Stimulated activated CD4-positive, alpha-beta T cell treated with anti-CD3 and anti-CD28 coated beads, TNF-alpha, amount 100 ng/mL, for 24 hours (primary cell): ENCODE measurements around the gene PRXL2B.

Experiments used
- DNase-seq, 3 experiments: peaks; one replicate each; pipeline ENCODE4 v3.0.0-alpha.2; 2020; ENCODE audit warnings: low read depth in 3 of 3

The PRXL2B gene

DNA sequence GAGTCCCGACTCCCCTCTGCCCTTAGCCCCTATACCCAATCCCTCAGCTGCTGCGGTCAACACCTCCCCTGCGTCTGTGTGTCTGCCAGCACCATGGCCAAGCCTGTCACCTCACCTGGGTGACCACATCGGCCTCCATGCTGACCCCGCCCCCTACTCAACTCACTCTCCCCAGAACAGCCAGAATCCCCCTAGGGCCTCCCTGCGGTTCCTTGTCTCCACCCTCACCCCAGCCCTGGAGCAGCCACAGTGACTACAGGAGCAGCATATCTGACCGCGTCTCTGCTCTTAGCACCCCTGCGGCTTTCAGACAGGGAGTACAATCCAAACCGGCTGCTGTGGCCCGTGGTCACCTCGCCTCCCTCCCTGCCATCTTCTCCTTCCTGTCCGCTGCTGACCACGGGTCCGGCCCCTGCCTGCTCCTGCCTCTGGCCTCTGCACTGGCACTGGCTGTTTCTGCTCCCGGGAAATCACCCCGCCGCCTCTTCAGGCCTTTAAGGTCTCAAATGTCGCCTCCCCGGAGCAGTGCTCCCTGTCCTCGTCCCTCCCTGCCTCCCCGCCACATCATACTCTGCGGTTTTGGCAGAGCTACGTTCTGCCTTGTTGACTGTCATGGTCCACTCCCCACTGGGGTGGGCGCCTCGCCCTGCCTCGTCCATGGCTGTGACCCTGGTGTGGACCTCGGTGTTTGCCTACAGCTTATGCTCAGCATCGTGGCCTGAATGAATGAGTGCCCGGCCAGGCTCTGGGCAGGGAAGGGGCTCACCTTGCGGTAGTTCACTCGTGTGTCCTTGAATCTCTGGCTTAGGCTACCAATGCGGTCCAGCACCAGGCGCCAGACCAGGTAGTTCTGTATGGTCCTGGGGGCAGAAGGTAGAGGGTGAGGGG lies 11.1 kb downstream of the PRXL2B start:
- no peak for DNase-seq

DNA sequence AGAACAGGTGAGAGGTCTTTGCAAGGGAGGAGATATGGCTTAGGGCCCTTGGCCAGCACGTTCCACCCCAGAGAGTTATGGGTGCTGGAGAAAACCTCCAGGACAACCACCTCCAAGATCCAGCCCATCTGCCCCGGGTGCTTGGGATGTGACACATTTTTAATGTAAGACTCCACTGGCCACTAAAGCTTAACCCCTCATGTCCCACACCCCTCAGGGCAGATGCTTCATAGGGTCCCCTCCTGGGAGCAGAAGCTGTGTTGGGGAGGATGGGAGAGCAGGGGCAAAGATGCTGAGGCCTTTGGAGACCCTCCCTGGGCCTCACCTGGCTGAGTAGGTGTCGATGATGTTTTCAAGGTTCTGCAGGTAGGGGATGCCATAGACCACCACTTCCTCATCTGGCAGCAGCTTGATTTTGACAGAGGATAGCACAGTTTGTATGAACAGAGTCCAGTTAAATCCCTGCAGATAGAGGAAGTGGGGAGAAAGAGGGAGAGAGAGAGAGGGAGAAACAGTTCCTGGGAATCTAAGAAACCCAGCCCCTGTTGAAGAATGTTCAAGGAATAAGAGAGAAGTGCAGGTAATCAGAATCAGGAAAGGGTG lies 11.9 kb downstream of the PRXL2B start:
- no peak for DNase-seq

DNA sequence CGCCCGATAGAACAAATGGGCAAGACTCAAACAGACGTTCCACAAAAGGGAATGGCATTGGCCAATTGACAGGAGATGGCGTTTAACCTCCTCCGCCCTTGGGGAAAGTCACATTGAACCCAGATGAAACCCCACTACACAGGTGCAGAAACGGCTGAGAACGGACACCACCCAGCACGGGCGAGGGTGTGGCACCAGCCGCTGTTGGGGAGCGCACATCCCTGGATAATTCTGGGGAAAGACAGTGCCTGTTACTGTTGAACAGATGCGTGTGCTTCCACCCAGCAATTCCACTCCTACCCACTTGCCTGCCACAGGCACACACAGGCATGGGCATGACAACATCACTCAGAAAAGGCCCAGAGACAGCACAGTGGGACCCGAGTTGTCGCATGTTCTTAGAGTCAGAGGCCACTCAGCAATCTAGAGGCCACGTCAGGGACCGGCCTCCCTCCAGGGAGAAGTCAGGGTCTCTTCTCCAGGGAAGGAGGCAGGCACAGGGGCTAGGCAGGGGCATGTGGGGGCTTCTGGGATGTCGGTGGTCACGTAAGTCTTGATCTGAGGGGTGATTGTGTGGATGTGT lies 15.2 kb downstream of the PRXL2B start:
- DNase-seq = no peak

DNA sequence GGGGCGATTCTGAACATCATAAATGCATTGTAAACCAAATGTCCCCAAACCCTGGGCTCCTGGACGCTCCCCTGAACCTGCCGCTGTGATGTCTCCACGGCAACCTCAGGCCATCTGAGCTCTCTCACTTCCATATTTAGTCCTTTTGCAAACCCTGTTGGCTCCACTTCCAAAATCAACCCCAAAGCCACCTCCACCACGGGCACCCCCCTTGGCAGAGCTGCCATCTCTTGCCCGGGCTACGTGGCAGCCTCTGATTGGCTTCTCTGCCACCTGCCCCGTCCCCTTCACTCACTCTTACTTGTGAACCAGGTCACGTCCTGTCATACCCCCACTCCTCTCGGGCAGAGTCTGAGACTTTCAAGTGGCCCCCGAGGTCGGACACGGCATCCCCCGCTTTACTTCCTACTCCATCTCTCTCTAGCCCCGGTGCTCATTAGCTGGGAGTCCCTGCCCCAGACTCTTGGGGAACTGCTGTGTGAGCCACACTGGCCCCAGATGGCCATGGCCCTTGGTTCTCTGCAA lies 15.8 kb downstream of the PRXL2B start:
- no peak for DNase-seq

DNA sequence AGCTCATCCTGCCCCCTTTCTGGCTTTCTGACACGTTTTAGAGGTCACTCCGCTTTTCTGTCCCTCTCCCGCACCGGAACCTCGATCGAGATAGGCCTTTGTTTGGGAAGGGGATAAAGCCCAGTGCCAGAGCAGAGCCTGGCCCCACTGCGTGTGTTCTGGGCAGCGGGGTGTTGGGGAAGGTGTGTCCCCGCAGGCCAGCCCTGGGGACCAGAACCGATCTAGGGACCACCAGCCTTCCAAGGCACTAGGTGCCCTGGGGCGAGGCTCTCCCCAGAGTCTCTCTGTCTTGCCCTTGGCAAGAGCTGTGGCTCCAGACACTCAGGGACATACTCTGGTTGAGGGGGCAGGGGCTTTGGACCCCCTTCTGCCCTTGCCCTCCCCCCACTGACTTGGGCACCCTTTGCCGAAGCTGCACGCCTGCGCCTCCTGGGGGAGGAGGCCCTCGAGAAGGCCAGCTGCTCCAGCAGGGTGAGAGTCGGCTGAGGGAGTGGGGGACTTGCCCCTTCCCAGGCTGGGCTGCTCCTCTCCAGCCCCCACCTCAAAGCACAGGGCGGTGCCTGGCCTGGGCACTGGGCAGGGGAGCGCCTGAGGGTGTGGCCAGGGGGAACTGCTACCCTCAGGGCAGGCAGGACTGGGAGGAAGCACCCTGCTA lies 16.4 kb downstream of the PRXL2B start:
- DNase-seq = no peak

DNA sequence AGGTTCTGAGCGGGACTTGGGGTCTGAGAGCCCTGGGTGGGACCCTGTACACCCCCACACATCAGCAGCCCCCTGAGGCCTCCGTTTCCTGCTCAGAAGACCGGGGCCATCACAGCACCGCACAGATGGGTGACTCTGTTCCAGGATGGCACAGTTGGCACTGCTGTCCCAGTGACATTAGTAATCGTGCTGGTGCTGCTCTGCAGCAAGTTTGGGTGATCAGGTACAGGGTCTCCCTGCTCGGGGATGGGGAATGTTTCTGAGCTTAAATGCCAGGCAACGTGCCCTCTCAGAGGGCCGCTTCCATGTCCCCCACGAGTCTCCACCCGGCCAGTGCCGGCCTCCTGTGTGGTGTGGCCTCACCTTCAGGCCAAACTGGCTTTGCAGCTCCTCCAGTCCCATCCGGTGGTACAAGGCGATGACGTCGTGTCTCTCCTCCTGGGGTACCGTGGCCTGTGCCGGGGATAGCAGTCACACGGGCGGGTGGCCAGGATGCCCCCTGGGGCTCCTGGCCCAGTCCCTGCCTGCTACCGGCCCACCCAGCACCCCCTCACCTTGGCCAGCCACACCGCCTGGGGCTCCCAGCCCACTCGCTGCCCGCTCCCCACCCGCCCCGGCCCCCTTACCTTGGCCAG lies 17.1 kb downstream of the PRXL2B start:
- no peak for DNase-seq

DNA sequence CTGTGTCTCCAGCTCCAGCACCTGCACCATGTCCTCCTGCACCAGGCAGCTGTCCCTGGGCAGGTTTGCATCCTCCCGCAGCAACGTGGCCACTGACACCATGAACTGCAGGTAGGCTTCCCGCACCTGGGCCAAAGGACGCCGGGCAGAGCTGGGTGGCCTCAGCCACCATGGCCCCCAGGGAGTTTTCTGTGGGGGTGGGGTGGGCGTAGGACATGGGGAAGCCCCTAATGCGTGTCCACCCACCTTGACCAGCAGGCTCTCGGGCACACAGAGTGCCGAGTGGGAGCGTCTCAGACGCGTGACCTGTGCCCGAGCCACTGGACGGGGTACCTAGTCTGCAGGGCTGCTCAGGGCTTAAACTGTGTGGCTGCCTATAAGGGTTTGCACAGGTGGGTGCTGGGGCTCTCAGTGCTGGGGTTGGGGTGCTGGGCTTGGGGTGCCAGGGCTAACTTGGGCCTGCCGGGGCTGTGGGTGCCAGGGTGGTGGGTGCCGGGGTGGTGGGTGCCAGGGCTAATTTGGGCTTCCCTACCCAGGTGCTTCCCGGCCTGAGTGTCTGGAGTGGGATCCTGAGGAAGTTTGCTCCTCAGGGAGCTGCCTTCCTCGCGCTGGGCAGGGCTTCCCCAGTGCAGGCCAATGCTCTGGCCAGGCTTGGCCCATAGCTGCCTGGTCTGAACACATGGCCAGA lies 17.7 kb downstream of the PRXL2B start:
- DNase-seq = no peak

DNA sequence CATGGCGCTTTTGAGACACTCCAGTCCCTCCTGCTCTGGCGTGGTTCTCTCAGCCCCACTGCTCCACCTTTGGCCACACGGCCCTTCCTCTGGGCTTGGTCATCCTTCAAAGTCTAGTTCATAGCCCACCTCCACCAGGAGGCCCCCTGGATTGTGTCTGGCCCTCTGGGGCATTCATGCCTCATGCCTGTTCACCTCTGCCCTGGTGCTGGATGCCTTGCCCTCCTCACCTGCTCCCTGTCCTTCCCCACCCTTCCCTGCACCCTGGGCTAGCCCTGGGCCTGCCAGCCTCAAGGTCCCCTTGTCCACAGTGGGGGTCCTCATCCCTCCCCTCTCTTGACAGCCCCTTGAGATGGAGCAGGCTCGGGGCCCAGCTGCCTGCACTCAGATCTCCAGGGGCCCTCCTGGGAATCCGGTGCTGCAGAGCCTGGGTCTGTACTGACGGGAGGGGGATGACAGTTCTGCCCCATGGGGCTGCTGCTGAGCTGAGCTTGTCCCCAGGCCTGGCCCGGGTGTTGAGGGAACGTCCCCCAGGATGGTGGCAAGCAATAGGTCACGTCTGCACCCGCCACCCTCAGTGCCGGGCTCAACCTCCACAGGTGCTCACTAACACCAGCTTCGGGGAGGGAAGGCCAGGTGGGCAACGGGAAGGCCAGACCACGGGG lies 18.4 kb downstream of the PRXL2B start:
- no peak for DNase-seq

DNA sequence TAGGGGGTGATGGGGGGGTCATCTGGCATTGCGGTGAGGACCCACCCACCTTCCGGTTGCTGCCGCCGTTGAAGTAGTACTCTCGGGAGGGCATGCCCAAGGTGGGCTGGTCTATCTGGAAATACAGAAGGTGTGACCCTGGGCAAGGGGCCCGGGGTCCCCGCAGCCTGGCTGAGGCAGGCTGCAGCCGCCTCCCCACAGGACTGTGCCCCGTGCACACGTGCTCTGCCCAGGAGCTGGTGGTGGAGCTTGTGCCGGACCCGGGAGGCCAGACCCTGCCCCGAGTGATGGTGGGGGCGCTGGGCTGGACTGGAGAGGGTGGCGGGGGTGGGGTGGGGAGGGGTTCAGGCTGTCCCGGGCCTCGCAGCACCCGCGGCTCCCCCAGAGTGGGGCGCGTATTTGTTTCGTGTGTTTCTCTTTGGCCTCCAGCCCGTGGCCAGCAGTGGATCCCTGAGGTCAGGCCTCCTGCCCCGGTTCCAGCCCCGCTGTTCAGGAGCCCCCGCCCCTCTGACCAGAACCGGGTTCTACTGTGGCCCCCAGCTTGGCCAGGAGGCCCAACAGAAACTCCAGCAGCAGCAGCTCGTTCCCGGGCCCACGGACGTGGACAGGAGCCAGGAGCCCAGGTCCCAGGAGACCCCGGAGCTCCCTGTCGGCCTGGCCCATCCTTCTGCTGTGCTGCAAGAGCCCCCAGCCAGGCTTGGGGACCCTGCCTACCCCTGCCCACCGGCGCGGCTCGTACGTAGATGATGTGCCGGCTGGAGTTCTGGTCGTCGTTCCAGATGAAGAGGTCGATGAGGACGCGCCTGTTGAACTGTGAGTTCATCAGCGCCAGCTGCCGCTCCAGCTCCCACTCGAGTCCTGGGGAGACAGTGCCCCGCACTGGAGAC lies 19.2 kb downstream of the PRXL2B start:
- DNase-seq = no peak

DNA sequence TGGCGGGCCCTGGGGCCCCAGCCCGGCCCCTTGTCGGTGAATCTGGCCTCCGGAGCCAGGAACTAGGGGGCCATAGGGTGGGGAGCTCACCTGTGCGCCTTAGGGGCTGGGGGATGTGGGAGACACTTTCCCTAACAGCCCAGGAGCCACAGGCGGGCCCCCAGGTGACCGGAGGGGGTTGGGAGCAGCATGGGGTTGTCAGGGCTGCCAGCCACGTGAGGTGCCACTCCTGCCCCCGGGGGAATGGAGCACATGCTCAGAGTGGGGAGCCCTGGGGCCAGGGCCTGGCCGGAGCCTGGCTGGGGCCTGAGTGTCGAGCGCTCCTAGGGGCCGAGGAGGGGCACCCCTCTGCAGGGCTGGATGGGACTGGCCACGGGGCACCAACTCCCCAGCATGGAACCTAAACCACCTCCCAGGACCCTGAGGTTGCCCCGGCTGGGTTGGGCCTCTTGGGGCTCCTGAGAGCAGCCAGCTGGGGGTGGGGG lies 19.9 kb downstream of the PRXL2B start:
- DNase-seq = no peak

DNA sequence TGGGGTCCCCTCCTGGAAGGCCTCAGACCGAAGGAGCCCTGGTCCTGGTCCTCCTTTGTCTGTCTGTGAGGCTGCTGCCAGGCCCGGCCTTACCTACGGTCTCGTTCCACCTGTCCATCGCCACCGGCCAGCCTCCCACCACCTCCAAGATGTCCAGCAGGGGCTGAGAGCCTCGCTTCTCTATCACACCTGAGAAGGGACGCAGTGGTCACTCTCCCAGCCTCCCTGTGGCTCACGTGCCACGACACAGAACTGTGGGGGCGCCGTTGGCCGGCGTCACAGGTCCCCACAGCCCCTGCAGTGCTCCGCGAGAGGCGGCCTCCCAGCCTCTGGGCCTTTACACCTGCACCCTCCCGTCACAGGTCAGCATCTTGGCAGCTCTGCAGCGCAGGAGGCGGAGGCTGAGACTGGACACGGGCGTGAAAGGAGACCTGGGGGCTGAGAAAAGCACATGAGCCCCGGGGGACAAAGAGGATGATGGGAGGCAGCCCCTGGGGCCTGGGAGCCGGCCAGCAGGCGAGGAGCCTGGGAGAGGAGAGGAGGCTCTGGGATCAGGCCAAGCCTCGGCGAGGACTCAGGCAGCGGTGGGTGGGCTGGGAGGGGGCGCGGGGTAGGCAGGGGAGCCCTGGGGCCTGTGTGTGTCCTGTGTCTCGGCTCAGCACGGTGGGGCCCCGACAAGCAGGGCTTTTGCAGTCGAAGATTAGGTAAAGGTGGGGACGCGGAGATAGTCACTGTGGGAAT lies 20.5 kb downstream of the PRXL2B start:
- DNase-seq = no peak

DNA sequence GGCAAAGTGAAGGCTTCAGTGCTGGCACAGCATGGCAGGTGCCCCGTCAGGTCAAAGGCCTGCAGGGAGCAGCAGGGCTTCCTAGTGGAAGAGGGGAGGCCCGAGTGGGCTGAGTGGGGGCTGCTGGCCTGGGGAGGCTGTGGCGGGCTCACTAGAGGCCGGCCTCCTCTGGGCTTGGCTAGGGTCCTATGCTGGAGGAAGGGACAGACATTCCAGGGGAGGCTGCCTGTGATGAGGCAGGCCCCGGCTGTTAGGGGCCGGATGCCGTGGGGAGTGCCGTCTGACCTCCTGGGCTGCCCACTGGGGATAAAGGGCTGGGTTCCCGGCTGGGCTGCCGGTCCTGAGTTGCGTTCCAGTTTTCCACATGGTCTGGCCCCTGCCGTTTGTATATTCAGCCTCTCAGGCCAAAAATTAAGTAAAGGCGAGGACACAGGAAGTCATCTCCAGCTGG lies 21.1 kb downstream of the PRXL2B start:
- DNase-seq = no peak

DNA sequence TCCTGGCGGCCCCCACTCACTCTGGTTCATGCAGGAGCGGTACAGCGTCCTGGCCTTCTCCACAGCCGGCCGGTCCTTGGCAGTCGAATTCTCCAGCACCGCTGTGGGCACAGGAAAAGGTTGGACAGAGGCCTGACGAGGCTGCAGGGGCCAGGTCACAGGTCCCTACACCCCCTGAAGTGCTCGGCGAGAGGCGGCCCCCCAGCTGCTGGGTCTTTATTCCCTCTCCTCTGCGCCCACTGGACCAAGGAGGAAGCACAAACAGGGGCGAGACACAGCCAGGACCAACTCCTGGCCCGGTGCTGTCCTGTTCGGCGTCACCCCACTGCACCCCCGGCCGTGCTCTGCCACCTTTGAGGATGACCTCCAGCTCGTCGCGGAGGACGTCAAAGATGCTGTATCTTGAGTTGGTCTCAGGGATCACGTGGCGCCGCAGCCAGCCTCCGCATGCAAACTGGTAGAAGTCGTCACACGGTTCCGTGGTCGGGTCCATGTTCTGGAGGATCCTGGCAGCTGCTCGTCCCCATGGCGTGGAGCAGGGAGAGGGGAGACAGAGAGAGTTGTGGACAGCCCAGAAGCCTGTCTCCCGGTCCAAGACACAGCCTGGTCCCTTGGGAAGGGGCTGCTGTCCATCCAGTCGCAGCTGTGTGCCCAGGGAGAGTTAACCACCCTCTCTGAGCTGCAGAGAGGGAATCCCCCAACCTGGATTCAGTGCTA lies 22.9 kb downstream of the PRXL2B start:
- no peak for DNase-seq

DNA sequence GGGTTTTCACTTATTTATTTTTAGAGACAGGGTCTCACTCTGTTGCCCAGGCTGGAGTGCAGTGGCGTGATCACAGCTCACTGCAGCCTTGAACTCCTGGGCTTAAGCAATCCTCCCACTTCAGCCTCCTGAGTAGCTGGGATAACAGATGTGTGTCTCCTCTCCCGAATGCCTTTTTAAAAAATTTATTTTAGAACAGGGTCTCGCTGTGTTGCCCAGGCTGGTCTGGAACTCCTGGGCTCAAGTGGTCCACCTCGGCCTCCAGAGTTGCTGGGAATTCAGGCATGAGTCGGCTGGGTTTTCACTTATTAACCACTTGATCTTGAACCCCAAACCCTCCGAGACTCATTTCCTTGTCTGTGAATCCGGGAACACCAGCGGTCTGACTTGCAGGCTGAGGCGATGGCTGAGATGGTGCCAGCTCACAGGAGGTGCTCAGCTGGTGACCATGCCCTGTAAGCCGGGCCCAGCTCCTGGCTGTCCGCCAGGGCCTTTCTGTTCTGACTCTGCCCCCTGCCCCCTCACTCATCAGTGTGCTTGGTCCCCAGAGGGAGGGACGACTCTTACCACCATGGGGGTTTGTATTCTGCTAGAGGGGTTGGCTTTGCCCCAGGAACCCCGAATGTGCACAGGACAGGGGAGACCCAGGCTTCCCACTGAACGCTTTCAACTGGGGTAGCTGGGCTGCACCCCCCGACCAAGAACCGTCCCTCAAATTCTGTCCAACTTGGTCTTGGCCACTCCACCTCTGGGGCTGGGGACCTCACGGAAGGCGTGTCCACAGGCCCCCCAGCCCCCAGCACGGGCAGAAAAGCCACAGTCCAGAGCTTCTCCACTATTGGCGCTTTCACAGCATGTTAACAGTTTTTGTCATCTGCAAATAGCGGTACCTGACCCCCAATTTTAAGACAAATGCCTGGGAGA lies 23.7 kb downstream of the PRXL2B start:
- no peak for DNase-seq

DNA sequence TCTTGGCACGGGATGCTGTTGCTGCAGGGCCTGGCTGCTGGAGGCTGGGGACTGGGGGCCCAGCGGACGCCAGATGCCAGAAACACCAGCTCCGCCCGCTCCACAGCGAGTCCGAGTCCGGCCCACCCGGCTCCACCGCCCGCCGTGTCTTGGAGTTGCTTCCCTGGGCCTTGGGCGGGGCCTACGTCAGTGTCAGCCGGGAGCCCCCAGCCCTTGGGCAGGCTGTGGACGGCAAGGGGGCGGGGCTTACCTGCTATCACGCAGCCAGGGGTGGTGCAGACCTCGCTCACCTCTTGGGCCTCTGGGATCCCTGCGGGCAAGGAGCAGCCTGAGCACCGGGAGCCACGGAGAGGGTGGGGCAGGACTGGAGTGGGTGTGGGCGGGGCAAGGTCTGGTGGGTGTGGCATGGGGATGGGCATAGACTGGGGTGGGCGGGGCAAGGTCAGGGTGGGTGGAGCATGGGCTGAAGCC lies 24.5 kb downstream of the PRXL2B start:
- peak in 1 of 3 experiments; percentile 36 for DNase-seq

DNA sequence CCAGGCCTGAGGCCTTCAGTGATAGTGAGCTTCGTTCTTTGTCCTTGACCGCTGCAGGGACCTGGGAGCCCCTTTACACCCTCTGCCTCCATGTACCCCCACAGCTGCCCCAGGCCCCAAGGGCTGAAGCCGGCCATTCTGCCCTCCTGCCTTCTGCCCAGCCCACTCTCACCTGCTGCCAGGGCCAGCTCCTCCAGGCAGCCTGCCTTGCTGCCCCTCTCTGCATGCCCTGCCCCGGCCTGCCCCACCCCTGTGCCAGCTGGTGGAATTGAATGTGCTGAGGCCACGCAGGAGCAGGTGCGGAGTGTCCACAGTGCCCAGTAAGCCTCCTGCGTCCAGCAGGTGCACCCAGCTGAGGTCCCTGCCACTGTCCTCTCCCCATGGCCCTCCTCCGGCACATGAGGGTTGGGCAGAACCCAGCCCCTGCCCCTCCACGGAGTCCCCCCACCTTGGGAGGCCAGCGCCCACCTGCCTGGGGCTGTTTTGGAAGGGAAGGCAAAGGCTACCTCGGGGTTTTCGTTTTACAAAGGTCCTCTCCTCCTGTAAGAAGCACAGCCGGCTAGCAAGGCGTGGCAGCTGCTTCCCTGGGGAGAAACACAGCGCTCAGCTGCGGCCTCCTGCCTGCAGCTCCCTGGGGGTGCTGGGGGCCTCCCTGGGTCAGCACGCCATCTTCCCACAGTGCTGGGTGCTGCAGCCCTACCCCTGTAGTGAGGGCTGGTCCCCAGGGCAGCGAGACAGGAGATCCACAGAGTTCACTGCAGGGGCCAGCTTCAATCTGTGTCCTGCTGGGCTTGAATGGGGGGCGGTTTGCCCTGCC lies 25.3 kb downstream of the PRXL2B start:
- no peak for DNase-seq
